CD4-positive, alpha-beta T cell treated with Interferon gamma for 1 hour (primary cell): ENCODE data around the gene RIMBP3C.
"Not testable (repeated sequence)": the region's sequence is repeated elsewhere in the genome, so short reads cannot be mapped to it uniquely, and the experiment has no call there.

Source experiments
- DNase-seq: peaks from one replicate; pipeline ENCODE4 v3.0.0-alpha.2; 2020

The RIMBP3C gene

GRCh38 chr22:21526705-21527500 lies 24.4 kb downstream of the RIMBP3C start:
- not testable (repeated sequence) for DNase-seq

GRCh38 chr22:21516970-21517764 lies 34.1 kb downstream of the RIMBP3C start:
- peak; percentile 49 for DNase-seq

GRCh38 chr22:21516522-21516921 lies 34.7 kb downstream of the RIMBP3C start:
- not testable (repeated sequence) for DNase-seq

- DNase-seq: not testable (repeated sequence)
These were observed 36.0 kb downstream of the RIMBP3C start for GRCh38 chr22:21515234-21515633.

- DNase-seq: not testable (repeated sequence)
These were observed 37.1 kb downstream of the RIMBP3C start for GRCh38 chr22:21514117-21514516.

- DNase-seq: not testable (repeated sequence)
These were observed 39.2 kb downstream of the RIMBP3C start for GRCh38 chr22:21512022-21512421.

GRCh38 chr22:21510397-21510796 lies 40.9 kb downstream of the RIMBP3C start:
- DNase-seq: not testable (repeated sequence)

- DNase-seq: not testable (repeated sequence)
These were observed 51.4 kb downstream of the RIMBP3C start for GRCh38 chr22:21499623-21500506.

GRCh38 chr22:21498489-21498888 lies 52.8 kb downstream of the RIMBP3C start:
- DNase-seq: not testable (repeated sequence)

- DNase-seq: not testable (repeated sequence)
These were observed 53.3 kb downstream of the RIMBP3C start for GRCh38 chr22:21497984-21498383.
